ENCODE data around the gene ZNF446. TPM values are rescaled to one million over a fixed set of nuclear protein-coding genes. Genes with fewer than 3 reads are reported as not detected.

Gene ZNF446
- total and polyA plus RNA-seq, 10 of the 15 experiments (the other 5 are each of a cell fraction or from before 2014, with no cell fraction given) = 0.14 to 6.9 (median 4.1) TPM

DNA sequence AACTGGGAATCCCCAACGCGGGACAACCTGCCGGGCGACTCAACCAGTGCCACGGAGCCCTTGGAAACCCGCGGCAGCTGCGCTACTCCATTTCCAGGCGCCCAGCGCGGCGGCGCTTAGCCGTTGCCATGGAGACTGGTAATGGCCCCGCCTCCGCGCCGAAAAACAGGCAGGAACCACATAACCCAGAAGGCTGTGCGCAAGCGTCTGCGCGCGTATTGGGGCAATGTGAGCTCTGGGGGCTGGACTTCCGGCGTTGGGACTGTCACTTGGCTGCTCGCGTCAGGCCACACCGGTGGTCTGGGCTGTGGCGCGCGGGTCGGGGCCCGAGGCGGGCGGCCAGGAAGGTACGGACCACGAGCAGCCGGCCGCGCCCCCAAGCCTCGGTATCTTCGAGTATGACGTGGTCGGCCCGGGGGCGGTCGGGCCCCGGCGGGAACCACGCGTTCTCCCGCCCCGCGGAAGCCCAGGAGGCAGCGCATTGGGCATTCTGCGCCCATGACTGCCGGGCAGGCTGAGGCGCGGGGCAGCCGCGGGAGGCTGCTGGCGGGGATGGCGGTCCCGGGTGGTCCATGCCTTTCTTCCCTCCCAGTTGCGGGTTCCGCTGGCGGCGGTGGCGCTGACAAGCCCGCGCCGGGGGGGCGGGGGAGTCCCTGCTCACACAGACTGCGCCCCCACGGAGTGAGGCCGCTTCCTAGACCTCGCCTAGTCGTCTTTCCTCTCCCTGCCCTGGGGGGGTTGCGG is 24.6 kb upstream of the ZNF446 start, which contains the start of gene ZNF324B (continued):
- TF ChIP-seq ZNF592 (IDR thresholded peaks at IDR 0.05) = no peak
- TF ChIP-seq, protein P1, sequence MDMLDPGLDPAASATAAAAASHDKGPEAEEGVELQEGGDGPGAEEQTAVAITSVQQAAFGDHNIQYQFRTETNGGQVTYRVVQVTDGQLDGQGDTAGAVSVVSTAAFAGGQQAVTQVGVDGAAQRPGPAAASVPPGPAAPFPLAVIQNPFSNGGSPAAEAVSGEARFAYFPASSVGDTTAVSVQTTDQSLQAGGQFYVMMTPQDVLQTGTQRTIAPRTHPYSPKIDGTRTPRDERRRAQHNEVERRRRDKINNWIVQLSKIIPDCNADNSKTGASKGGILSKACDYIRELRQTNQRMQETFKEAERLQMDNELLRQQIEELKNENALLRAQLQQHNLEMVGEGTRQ (IDR thresholded peaks at IDR 0.05; ENCODE audit: borderline replicate concordance, low read depth, low read length) = no peak
- no peak for TF ChIP-seq BCL11A (IDR thresholded peaks at IDR 0.05; ENCODE audit: low read depth, low read length)
- TF ChIP-seq MYB (IDR thresholded peaks at IDR 0.05; ENCODE audit: borderline replicate concordance, low read depth, low read length) = no peak
- TF ChIP-seq NR2F1 (conservative IDR thresholded peaks at IDR 0.05) = peak; percentile 46; the same call in 1 of the 2 replicates
- peak; percentile 85 for TF ChIP-seq POLR2A (IDR thresholded peaks at IDR 0.05; ENCODE audit: low read depth, low read length)
- no peak for TF ChIP-seq NFIC (IDR thresholded peaks at IDR 0.05; ENCODE audit: low read depth, low read length)
- TF ChIP-seq IKZF1 (conservative IDR thresholded peaks at IDR 0.05) = peak; percentile 91
- TF ChIP-seq HDAC2 (IDR thresholded peaks at IDR 0.05) = no peak
- no peak for TF ChIP-seq STAT1 (conservative IDR thresholded peaks at IDR 0.05)
- no peak for TF ChIP-seq TBL1XR1 (IDR thresholded peaks at IDR 0.05; ENCODE audit: low read depth, low read length)
- TF ChIP-seq PAX8 (IDR thresholded peaks at IDR 0.05) = no peak
- TF ChIP-seq ZNF217 (IDR thresholded peaks at IDR 0.05) = no peak
- TF ChIP-seq SMARCA5 (IDR thresholded peaks at IDR 0.05) = no peak
- peak; percentile 70 for TF ChIP-seq E4F1 (IDR thresholded peaks at IDR 0.05; ENCODE audit: borderline replicate concordance, partially characterized antibody)
- TF ChIP-seq ZNF622 (IDR thresholded peaks at IDR 0.05) = no peak
- no peak for TF ChIP-seq JUND (IDR thresholded peaks at IDR 0.05; ENCODE audit: low read depth, low read length)
- TF ChIP-seq HCFC1 (IDR thresholded peaks at IDR 0.05; ENCODE audit: low read length) = peak; percentile 96
- TF ChIP-seq ZNF274 (IDR thresholded peaks at IDR 0.05; ENCODE audit: insufficient read depth, insufficient read length) = no peak
- TF ChIP-seq ZBTB4 (CRISPR knock-in tag; IDR thresholded peaks at IDR 0.05) = no peak
